Dermis microvascular lymphatic vessel endothelial cell (primary cell): ENCODE results near the gene NHSL1. TPM values are rescaled to one million over a fixed set of nuclear protein-coding genes. Genes with fewer than 3 reads are reported as not detected.

ENCODE experiments used
- DNase-seq, 2 donors: peaks; one replicate each; pipeline versions ENCODE4 v3.0.0 to v3.0.0-alpha.2; 2010; ENCODE audit warnings: low read depth in 2 of 2
- total RNA-seq: library from RNA; depleted of rRNA; stranded (reverse); fragments of >200 nt; gene quantifications from 2 replicates; pipeline ENCODE4 v1.2.1, GENCODE V29; 2014

Gene NHSL1
- total RNA-seq, 1 donor from 2014 or later, result 25.2 TPM

DNA sequence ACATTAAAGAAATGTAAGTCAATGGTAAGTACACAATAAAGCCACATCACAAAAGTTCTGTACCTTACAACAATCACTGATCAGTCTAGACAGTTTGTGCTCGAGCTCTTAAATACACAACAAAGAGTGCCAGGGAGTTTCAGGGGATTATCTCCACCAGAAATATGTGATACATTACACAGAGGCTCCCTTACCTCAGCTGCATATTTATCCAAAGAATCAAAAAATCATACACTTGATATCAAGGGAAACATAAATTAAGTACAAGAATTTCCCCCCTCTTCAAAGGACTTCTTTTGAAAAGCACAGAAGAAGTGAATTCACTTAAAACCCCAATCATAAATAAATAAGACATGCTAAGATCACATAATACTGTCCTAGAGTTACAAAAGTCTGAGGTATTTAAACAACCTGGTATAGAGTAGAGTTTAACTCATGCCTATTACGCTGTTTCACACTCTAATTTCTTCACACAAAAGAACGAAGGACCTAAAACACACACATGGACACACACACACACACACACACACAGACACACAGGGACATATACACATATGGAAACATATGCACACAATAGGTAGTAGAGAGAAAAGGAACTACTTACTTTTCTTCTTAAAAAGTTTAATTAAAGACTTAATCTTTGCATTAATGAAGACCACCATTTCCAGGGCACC lies 528 bp downstream of the NHSL1 start:
- DNase-seq, result no peak

DNA sequence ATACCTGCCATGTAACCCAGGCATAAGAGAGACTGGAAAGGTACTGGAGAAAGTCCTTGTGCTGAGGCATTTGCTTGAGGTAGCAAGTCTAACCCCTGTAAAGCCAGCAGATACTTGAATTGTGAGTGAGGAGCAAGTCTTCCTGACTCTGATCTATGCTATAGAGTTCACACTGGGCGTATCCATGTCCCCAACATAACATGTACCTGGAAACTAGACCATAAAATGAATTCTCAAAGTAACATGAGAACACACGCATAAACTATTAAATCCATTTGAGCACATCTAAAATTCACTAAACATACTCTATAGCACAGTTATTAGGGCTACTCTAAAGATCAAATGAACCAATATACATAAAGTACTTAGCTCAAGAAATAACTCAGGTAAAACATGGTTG lies 2.0 kb downstream of the NHSL1 start:
- no peak for DNase-seq

DNA sequence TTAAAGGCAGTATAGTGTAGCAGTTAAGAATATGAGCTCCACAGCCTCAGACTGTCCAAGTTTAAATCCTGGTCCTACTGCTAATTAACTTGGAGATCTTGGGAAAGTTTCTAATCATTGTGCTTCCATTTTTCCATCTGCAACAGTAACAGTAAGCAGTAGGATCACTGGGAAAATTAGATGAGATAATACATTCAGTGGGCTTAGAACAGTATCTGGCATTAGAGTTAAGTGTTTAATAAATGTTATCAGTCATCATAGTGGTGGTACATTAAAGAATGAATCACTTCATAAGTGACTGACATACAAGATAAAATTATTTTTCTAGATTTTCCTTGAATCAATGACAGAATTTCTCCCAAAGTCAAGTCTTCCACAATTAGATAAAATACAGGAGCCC lies 5.0 kb downstream of the NHSL1 start:
- no peak for DNase-seq

DNA sequence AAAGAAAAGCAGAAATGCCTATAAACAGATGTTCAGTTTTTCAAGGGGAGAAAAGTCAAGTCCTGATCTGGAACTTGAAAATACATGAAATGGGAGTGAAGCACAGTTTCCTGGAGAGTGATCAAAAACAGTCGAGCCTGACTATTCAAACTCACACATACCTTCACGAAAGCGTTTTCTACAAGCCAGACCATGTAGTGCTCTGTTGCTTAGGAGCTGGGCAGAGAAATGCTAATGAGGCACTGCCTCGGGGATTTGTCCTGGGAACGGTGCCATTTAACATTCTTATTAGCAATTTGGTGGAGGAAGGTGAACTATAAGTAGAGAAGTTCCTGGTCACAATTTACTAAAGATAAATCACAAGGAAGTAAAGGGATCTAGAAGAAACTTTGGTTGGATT lies 5.9 kb downstream of the NHSL1 start:
- peak in 1 of 2 donors; percentile 36 for DNase-seq

DNA sequence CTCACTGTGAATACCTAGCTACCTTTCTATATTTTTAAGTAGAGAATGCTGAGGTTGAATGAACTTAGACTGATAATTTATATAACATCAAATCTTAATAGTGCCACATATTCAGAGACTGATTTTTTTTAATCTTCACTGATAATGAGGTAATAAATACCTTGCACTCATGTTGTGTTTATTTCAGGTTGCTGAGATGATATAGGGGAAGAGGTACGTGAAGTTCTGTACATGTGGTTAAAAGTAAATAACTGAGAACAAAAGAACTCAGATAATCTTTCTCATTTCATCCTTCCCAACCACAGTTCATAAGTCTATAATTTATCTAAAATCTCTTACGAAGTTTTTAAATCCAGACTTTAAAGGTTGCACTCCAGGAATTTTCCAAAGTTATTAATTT lies 6.4 kb downstream of the NHSL1 start:
- DNase-seq, result no peak

DNA sequence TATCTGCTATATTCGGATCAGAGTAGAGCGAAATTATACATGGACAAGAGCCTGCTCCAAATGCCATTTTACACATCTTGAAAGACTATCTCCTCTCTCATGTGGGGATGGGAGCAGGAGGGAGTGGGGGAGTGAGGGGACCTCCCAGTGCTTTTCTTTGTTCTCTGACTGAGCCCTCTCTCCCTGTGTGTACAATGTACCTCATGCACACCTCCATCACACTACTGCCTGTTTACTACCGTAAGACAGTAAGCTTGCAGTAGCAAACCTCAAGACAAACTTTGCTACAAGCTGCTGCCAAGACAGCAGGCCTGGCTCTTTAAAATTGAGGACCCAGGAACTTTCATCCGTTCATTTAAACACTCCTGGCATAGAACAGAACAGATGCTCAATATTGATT lies 7.2 kb downstream of the NHSL1 start:
- no peak for DNase-seq

DNA sequence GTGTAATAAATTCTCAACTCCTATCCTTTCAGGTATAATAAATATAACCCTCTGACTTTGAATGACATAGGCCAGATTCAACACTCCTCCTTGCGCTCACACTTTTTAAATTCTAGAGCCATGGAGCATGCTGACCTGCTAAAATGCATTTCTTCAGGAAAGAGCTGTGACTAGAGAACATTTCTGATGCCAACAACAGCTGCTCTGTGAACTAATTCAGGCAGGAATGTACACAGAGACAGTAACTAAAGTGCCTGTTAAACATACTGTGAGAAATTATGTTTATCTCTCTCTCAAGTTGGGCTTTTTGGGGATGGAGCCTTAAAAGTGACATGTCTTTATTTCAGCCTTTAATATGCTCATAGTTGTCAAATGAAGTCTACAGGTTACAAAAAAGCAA lies 8.3 kb downstream of the NHSL1 start:
- DNase-seq, result no peak

DNA sequence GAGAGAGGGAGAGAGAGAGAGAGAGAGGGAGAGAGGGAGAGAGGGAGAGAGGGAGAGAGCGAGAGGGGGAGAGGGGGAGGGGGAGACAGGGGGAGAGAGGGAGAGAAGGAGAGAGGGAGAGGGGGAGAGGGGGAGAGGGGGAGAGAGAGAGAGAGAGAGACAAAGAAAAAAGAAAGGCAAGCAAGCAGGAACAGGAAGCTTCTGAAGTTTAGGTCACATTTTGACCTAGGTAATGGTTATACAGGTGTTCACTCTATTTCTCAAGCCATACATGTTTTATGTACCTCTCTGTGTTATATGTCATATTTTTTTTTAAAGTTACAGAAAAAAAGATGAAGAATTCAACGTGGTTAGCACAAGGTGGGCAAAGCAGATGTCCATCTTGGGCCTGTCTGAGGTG lies 9.4 kb downstream of the NHSL1 start:
- DNase-seq, result no peak

DNA sequence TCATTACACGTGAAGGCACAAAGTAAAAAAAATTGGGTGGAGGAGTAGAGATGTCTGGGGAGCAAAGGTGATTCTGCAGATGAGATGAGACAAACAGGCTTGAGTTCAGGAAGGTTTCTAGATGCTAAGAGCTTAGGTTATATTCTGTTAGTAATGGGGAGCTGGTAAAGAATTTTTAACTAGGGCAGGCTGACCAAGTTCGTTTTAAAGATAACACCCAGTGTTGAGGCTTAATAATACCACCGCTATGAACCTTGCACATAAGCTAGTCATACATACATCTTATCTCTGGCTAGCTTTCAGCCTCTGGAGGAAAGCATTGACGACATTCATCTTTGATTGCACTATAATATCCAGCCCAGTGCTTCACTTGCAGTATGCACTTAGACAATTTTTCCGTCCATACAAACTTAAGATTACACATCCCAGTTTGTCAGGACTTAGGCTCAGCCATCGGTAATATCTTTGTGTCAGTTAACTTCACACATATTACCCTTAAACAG lies 12.1 kb downstream of the NHSL1 start:
- DNase-seq, result no peak

DNA sequence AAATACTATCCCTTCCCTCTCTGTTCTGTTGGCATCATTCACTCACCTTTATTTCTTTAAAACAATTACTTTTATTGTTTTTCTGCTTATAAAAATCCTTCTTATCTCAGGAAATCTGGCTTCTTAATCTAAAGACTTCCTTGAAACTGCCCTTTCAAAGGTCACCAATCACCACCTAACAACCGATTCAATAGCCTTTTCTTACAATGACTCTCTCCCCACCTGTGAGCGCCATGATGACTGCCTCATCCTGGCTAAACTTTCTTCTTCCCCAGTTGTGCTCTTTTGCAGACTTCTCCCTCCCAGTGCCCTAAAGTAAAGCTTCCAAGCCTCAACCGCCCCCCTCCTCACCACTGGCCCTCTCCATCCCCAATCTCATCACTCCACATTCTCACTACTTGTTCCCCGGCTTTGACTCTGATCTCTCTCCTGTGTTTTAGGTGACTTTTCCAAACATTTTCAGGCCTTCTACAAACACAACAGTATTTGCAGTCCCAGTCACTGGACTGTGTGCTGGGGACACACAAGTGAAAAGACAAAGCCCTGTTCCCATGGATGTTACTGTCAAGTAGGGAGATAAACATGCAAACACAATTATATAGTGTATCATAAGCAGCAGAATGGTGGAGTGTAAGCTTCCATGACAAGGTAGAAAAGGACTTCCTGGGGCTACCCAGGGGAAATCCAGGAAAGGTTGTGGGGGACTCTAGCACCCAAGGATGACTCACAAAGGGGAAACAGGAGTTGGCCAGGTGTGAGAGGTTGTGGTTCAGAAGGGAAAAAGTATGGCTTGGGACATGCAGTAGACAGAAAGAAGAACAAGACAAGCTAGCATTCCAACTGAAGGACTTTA lies 12.8 kb downstream of the NHSL1 start:
- DNase-seq, result peak in 1 of 2 donors; percentile 37

DNA sequence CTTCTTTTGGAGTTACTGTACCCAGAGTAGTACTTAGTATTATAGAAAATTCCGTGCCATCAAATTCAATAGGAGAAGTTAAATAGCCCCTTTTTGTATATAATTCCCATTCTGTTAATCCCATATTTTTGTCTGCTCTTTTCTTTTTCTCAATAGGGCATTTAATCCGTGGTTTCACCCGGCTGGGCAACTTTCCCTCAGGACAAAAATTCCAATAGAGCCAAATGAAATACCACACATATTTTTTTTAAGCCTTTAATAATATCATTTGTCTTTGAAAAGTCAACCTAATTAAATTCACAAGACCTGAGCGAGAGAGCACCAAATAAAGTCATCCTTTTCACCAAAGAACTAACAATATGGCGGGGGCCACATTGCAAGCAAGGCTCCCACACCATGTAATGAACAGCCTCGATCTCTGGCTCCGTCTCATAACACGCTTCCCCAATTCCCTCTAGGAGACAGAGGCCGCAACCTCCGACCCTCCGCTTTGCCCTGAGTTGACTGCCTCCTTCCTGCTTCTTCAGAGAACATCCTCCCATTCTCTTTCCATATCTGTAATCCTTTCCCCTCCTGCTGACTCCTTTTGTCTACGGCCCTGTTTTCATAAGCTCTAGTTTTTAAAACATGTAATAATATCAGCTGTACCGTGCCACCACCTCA lies 13.6 kb downstream of the NHSL1 start:
- DNase-seq, result peak in 1 of 2 donors; percentile 15

DNA sequence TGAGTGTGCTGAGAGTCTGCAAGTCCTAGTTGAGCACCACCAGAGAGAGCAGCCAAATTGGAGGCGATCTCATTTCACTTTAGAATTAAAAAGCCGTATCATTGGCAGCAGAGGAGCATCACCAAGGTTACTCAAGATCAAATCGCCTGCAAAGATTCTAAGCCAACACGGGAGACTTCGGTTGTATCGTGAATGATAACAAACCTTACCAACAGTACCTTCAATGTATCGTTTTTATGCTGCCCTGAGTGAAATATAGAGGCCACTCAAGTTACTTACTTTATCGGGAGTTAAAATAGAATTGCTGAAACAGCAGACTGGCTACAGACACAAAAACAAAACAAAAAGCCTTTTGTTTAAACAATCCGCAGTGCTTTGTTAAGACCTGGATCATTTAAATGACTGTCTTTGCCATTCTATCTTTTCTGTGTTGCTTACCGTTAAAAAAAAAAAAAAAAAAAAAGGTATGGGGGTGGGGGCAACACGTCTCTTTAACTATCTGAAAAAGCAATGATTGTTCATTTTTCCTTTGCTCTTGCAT lies 14.2 kb downstream of the NHSL1 start:
- peak in 1 of 2 donors; percentile 8 for DNase-seq

DNA sequence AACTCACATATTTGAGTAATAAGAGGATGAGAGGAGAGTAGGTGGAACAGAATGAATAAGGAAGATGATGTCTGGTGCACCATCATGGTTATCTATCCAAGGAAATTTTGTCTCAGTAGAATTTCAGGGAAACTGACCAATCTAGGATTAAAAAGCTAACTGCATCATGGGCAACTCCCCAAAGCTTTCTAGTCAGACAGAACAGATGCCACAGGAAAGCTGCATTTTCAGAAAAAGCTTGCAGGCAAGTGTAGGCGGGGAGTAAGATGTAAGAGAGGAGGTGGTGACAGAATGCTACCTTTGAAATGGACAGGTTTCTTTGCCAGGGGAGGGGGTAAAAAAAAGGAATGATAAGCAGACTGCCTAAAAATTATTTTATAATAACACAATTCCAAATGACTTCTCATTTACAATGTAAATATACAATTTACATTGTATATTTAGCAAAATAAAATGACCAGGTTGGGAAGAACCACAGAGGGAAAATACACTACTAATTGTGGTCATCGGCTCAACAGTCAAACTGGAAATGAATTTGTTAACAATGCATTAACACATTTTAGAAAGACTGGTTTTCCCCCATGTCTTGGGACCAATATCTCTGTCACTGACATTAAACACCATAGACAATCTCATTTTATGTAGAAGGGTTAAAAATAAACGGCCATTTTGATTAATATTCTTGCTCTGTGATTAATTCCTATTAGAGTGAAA lies 15.1 kb downstream of the NHSL1 start:
- no peak for DNase-seq

DNA sequence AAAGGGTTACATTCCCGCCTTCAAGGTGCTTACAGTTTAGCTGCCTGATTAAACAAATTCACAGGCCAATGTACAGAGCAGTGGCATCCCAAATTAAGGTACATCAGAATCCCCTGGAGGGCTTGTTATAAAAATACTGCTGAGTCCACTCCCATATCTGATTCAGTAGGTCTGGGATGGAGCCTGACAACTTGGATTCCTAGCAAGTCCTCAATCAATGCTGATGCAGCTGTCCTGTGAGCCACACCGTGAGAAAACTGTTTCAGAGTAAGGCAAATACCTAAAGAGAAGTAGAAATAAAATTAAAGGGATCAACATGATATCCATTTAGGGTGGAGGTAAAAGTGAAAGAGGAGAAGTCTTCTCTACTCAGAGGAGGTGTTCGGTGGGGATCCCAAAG lies 16.5 kb downstream of the NHSL1 start:
- DNase-seq, result no peak

DNA sequence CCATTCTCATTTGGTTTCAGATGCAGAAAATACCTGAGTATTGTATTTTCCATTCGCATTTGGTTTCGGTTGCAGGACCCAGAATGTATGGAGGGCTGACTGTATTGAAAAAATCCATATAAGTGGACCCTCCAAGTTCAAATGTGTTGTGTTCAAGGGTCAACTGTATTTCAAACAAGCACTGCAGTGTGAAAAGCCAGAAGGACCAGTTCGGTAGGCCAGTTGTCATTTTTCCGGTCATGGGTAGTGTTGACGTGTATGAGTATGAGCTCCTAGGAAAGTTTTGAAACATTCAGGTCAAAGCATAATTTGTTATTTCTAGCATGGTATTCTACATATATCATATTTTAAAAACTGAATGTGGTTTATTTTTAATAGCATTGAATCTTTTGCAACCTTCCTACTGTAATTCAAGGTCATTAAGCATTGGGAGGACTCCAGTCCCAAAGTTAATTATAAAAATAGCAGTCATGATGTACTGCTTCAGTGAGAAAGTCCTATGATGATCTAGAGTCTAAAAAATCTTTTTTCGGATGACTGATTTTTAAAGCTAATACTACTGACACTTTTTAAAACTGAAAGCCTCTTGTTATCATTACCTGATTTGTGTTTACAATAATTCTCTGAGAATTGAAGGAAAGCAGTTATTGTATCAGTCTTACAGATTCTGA lies 18.9 kb downstream of the NHSL1 start:
- no peak for DNase-seq

DNA sequence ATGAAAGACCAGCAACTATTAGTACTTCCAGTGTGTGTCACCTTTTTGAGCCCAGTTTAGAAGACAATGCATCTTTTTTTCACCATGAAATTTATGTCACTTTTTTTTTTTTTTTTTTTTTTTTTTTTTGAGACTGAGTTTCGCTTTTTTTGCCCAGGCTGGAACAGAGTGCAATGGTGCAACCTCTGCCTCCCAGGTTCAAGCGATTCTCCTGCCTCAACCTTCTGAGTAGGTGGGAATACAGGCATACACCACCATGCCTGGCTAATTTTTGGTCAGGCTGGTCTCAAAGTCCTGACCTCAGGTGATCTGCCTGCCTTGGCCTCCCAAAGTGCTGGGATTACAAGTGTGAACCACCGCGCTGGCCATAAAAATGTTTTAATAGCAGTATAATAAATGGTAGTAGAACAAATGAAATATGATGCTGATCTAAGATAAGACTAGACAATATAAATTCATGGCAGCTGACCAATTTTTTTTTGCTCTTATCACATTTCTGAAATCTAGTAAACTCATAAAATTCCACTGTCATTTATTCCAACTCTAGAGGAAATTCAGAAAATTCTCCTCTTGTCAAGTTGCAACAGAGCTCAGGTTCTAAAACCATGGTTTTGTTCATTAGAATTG lies 21.3 kb downstream of the NHSL1 start:
- peak; percentile 44 to 73 for DNase-seq

DNA sequence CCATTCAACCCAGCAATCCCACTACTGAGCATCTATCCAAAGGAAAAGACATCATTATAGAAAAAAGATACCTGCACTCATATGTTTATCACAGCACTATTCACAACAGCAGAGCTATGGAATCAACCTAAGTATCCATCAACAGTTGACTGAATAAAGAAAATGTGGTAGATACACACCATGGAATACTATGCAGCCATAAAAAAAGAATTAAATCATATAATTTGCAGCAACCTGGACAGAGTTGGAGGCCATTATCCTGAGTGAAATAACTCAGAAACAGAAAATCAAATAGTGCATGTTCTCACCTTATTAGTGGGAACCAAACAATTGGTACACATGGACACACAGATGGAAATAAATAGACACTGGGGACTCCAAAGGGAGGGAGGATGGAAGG lies 23.2 kb downstream of the NHSL1 start:
- no peak for DNase-seq

DNA sequence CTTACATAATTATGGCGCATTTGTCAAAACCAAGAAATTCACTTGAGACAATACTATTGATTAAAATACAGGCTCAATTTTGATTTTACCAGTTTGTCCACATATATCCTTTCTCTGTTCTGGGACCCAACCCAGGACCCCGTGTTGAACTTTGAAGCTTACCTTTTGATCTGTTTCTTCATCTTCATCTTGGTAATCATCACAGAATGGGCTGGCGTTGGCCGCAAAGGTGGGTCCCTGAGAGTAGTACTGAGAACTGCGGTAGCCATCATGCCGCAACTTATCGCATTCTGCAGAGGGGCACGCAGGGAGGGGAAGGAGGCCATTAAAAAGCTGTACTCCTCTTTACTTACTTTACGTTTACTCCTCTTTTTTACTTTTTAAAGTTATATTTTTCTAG lies 26.1 kb downstream of the NHSL1 start:
- DNase-seq, result no peak

DNA sequence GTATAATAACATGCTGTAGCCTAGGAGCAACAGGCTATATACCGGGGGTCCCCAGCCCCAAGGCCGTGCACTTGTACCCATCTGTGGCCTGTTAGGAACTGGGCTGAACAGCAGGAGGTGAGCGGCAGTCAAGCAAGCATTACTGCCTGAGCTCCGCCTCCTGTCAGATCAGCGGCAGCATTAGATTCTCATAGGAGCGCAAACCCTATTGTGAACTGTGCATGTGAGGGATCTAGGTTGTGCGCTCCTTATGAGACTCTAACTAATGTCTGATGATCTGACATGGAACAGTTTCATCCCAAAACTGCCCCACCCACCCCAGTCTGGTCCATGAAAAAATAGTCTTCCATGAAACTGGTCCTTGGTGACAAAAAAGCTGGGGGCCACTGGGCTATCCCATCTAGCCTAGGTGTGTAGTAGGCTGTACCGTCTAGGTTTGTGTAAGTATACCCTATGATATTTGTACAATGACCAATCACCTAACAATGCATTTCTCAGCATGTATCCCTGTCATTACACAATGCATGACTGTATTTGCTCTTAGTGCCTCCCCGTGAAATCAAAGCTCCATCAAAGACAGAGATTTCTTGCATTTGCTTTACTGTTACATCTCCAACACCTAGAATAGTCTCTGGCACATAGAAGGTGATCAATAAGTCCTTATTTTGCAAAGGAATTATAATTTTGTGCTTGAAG lies 30.8 kb downstream of the NHSL1 start:
- DNase-seq, result no peak

DNA sequence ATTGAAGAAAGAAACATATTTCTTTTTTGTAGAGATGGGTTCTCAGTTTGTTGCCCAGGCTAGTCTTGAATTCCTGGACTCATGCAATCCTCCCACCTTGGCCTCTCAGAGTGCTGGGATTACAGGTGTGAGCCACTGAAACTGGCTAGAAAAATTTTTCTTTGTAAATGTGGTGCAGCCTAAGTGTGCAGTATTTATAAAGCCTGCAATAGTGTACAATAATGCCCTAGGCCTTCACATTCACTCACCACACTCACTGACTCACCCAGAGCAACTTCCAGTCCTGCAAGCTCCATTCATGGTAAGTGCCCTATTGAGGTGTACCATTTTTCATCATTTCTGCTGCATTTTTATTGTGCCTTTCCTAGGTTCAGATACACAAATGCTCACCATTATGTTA lies 31.4 kb downstream of the NHSL1 start:
- DNase-seq, result no peak
